ENCODE measurements around the gene DHX15.

DHX15 gene

GRCh38 chr4:24611575-24611974 lies 27.2 kb upstream of the DHX15 start:
- H3F3A ChIP-seq (ENCODE audit: insufficient read depth, low read length), result no peaks in the 10 kb centered on the region
- no peaks in the 10 kb centered on the region for H3K4me1 ChIP-seq (ENCODE audit: insufficient read depth, low read length, severe bottlenecking)
- H3K27me3 ChIP-seq (ENCODE audit: insufficient read depth, low read length), result no peaks in the 10 kb centered on the region
- no peaks in the 10 kb centered on the region for H4K20me1 ChIP-seq (ENCODE audit: insufficient read depth, low read length)
- no peaks in the 10 kb centered on the region for H3K36me3 ChIP-seq (ENCODE audit: insufficient read depth, low read length)
- H3K9me2 ChIP-seq (ENCODE audit: low read depth, low read length), result no peaks in the 10 kb centered on the region
- H3K9ac ChIP-seq (ENCODE audit: low read length), result no peak overlapping the region
- no peaks in the 10 kb centered on the region for H3K9me3 ChIP-seq (ENCODE audit: low read length)
- H2AFZ ChIP-seq (ENCODE audit: low read length), result no peak overlapping the region
- H3K27ac ChIP-seq (ENCODE audit: low read depth, low read length, poor library complexity, severe bottlenecking), result no peak overlapping the region
- H3K79me2 ChIP-seq (ENCODE audit: insufficient read depth, low read length), result no peaks in the 10 kb centered on the region
- TF ChIP-seq CTCF (IDR thresholded peaks at IDR 0.05; ENCODE audit: low read length) (no peak), EZH2 (IDR thresholded peaks at IDR 0.05; ENCODE audit: borderline replicate concordance, low read length) (no peak)
- no peak overlapping the region for H3K4me2 ChIP-seq (ENCODE audit: low read length)
- no peak overlapping the region for H3K4me3 ChIP-seq (ENCODE audit: low read depth, low read length, poor library complexity, severe bottlenecking)

GRCh38 chr4:24607334-24607733 lies 23.0 kb upstream of the DHX15 start:
- Histone ChIP-seq H3K4me3 (ENCODE audit: low read depth, low read length, poor library complexity, severe bottlenecking) (no peak overlapping the region), H3K9me3 (ENCODE audit: low read length) (no peaks in the 10 kb centered on the region), H3K4me2 (ENCODE audit: low read length) (no peak overlapping the region), H3K9me2 (ENCODE audit: low read depth, low read length) (no peaks in the 10 kb centered on the region), H3K9ac (ENCODE audit: low read length) (no peak overlapping the region), H3K4me1 (ENCODE audit: insufficient read depth, low read length, severe bottlenecking) (no peaks in the 10 kb centered on the region), H4K20me1 (ENCODE audit: insufficient read depth, low read length) (no peaks in the 10 kb centered on the region), H3F3A (ENCODE audit: insufficient read depth, low read length) (no peaks in the 10 kb centered on the region), H3K79me2 (ENCODE audit: insufficient read depth, low read length) (no peaks in the 10 kb centered on the region), H3K27ac (ENCODE audit: low read depth, low read length, poor library complexity, severe bottlenecking) (no peak overlapping the region), H2AFZ (ENCODE audit: low read length) (no peak overlapping the region), H3K36me3 (ENCODE audit: insufficient read depth, low read length) (no peaks in the 10 kb centered on the region), H3K27me3 (ENCODE audit: insufficient read depth, low read length) (no peaks in the 10 kb centered on the region)
- TF ChIP-seq CTCF (IDR thresholded peaks at IDR 0.05; ENCODE audit: low read length) (no peak), EZH2 (IDR thresholded peaks at IDR 0.05; ENCODE audit: borderline replicate concordance, low read length) (no peak)

- no peaks in the 10 kb centered on the region for H3K79me2 ChIP-seq (ENCODE audit: insufficient read depth, low read length)
Observed at GRCh38 chr4:24605216-24605615, 20.9 kb upstream of the DHX15 start.

More at GRCh38 chr4:24605216-24605615, 20.9 kb upstream of the DHX15 start:
- H3K9me3 ChIP-seq (ENCODE audit: low read length), result no peaks in the 10 kb centered on the region
- no peak overlapping the region for H3K27ac ChIP-seq (ENCODE audit: low read depth, low read length, poor library complexity, severe bottlenecking)
- no peak for TF ChIP-seq CTCF (IDR thresholded peaks at IDR 0.05; ENCODE audit: low read length)
- no peak for TF ChIP-seq EZH2 (IDR thresholded peaks at IDR 0.05; ENCODE audit: borderline replicate concordance, low read length)
- H2AFZ ChIP-seq (ENCODE audit: low read length), result no peak overlapping the region
- no peak overlapping the region for H3K4me2 ChIP-seq (ENCODE audit: low read length)
- H3K27me3 ChIP-seq (ENCODE audit: insufficient read depth, low read length), result no peaks in the 10 kb centered on the region
- H3K4me1 ChIP-seq (ENCODE audit: insufficient read depth, low read length, severe bottlenecking), result no peaks in the 10 kb centered on the region
- no peaks in the 10 kb centered on the region for H3F3A ChIP-seq (ENCODE audit: insufficient read depth, low read length)
- H3K9me2 ChIP-seq (ENCODE audit: low read depth, low read length), result no peaks in the 10 kb centered on the region
- no peak overlapping the region for H3K9ac ChIP-seq (ENCODE audit: low read length)
- no peaks in the 10 kb centered on the region for H3K36me3 ChIP-seq (ENCODE audit: insufficient read depth, low read length)
- H3K4me3 ChIP-seq (ENCODE audit: low read depth, low read length, poor library complexity, severe bottlenecking), result no peak overlapping the region
- H4K20me1 ChIP-seq (ENCODE audit: insufficient read depth, low read length), result no peaks in the 10 kb centered on the region

Data from OCI-LY1 (cell line).